Neural progenitor cell (in vitro differentiated cells): ENCODE results near the gene PHLDA2. TPM values are rescaled to one million over a fixed set of nuclear protein-coding genes. Genes with fewer than 3 reads are reported as not detected.

ENCODE experiments used
- DNase-seq: peaks from one replicate; pipeline ENCODE4 v3.0.0-alpha.2; 2016; ENCODE audit warnings: low spot score
- H2AFZ ChIP-seq: fragments of 200-600 bp; sonication (generic); replicated peaks from 2 replicates; pipeline ENCODE4 v1.6.1; 2016; ENCODE audit warnings: antibody characterized with exemption
- H3F3A ChIP-seq: fragments of 200-600 bp; sonication (generic); 2 replicates; pipeline ENCODE4 v1.6.1; 2016; ENCODE audit warnings: antibody characterized with exemption, low read depth
- H3K27ac ChIP-seq: fragments of 200-600 bp; sonication (generic); 2 replicates; pipeline ENCODE4 v1.5.1; 2016; ENCODE audit warnings: mild to moderate bottlenecking
- H3K27me3 ChIP-seq: fragments of 200-600 bp; sonication (generic); 2 replicates; pipeline ENCODE4 v1.6.1; 2016; ENCODE audit warnings: mild to moderate bottlenecking, moderate library complexity
- H3K36me3 ChIP-seq: fragments of 200-600 bp; sonication (generic); 2 replicates; pipeline ENCODE4 v1.5.1; 2016
- H3K4me1 ChIP-seq: fragments of 200-600 bp; sonication (generic); 2 replicates; pipeline ENCODE4 v1.6.1; 2016; ENCODE audit warnings: mixed run types
- H3K4me2 ChIP-seq: fragments of 200-600 bp; sonication (generic); 2 replicates; pipeline ENCODE4 v1.6.1; 2016
- H3K4me3 ChIP-seq: fragments of 200-600 bp; sonication (generic); 2 replicates; pipeline ENCODE4 v1.5.1; 2016
- H3K79me2 ChIP-seq: fragments of 200-600 bp; sonication (generic); 2 replicates; pipeline ENCODE4 v1.6.1; 2016; ENCODE audit warnings: low read depth
- H3K9ac ChIP-seq: fragments of 200-600 bp; sonication (generic); 2 replicates; pipeline ENCODE4 v1.6.1; 2016
- H3K9me3 ChIP-seq: fragments of 200-600 bp; sonication (generic); 2 replicates; pipeline ENCODE4 v1.5.1; 2016; ENCODE audit warnings: low read depth
- H4K20me1 ChIP-seq: fragments of 200-600 bp; sonication (generic); 2 replicates; pipeline ENCODE4 v1.6.1; 2016; ENCODE audit warnings: low read depth
- H3K27ac Mint-ChIP-seq: 3 replicates; pipeline ENCODE4 v1.8.0; 2021; ENCODE audit warnings: mixed read lengths
- H3K27me3 Mint-ChIP-seq: 2 replicates; pipeline ENCODE4 v1.8.0; 2022; ENCODE audit warnings: low read depth, mild to moderate bottlenecking, inconsistent platforms, moderate library complexity, mixed read lengths; ENCODE audit not compliant: insufficient read depth
- H3K36me3 Mint-ChIP-seq: 3 replicates; pipeline ENCODE4 v1.8.0; 2021; ENCODE audit warnings: mixed read lengths
- H3K4me1 Mint-ChIP-seq: 3 replicates; pipeline ENCODE4 v1.8.0; 2021; ENCODE audit warnings: mixed read lengths
- H3K4me3 Mint-ChIP-seq: 3 replicates; pipeline ENCODE4 v1.8.0; 2021; ENCODE audit warnings: mild to moderate bottlenecking, moderate library complexity, mixed read lengths
- H3K9me3 Mint-ChIP-seq: 3 replicates; pipeline ENCODE4 v1.8.0; 2020; ENCODE audit warnings: mixed read lengths
- EZH2 ChIP-seq: fragments of 200-600 bp; sonication (generic); IDR thresholded peaks from 2 replicates; pipeline ENCODE4 v1.6.1; 2017; ENCODE audit warnings: antibody characterized with exemption, mild to moderate bottlenecking, moderate library complexity
- EZH2phosphoT487 ChIP-seq: fragments of 200-600 bp; sonication (generic); IDR thresholded peaks from 2 replicates; pipeline ENCODE4 v1.6.1; 2017; ENCODE audit warnings: antibody characterized with exemption
- total RNA-seq: library from RNA; depleted of rRNA; stranded (reverse); fragments of >200 nt; gene quantifications from 2 replicates; pipeline ENCODE4 v1.2.3, GENCODE V29; 2015; ENCODE audit warnings: low replicate concordance
- TF ChIP-seq, protein P1 (sequence below): fragments of 200-600 bp; sonication (generic); IDR thresholded peaks from 2 replicates; pipeline ENCODE4 v1.5.1; 2017; ENCODE audit warnings: antibody characterized with exemption, mild to moderate bottlenecking

Gene PHLDA2
- total RNA-seq, 1 donor from 2014 or later: not detected

DNA sequence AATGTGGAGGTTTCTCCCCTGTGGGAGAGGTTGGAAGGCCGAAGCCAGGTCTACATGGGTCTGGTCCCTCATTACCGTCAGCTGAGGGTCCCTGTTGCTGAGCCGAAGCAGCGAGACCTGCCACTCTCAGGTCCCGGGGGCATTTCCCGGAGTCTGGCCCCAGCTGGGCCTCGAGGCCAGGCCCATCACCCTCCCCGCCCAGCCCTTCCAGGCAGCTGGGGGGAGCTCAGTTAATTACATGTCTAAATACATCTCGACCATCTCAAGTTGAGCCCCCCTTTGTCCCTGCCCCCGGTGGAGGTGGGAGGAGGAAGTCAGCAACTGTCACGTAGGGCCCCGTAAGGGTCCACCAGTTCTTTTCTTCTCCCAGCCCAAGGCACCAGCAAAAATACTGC is 47.2 kb downstream of the PHLDA2 start:
- DNase-seq: no peak
- Histone ChIP-seq H4K20me1 (peaks cover 19% of the 10 kb centered on the region), H3K4me3 (no peak overlapping the region), H2AFZ (no peak overlapping the region), H3K9ac (no peak overlapping the region), H3K79me2 (peaks cover 8% of the 10 kb centered on the region), H3K9me3 (no peaks in the 10 kb centered on the region), H3K4me1 (peaks cover 29% of the 10 kb centered on the region), H3K36me3 (no peaks in the 10 kb centered on the region), H3K27me3 (peaks cover 45% of the 10 kb centered on the region), H3F3A (peaks cover 30% of the 10 kb centered on the region), H3K4me2 (peak overlapping the region; percentile 4), H3K27ac (no peak overlapping the region)
- Mint-ChIP-seq H3K36me3 (peaks cover 15% of the 10 kb centered on the region), H3K9me3 (peaks cover 2% of the 10 kb centered on the region), H3K27me3 (peaks cover 5% of the 10 kb centered on the region), H3K4me3 (peak overlapping the region; percentile 84), H3K27ac (no peak overlapping the region), H3K4me1 (peaks cover 21% of the 10 kb centered on the region)
- TF ChIP-seq EZH2: no peak
- TF ChIP-seq, protein P1, sequence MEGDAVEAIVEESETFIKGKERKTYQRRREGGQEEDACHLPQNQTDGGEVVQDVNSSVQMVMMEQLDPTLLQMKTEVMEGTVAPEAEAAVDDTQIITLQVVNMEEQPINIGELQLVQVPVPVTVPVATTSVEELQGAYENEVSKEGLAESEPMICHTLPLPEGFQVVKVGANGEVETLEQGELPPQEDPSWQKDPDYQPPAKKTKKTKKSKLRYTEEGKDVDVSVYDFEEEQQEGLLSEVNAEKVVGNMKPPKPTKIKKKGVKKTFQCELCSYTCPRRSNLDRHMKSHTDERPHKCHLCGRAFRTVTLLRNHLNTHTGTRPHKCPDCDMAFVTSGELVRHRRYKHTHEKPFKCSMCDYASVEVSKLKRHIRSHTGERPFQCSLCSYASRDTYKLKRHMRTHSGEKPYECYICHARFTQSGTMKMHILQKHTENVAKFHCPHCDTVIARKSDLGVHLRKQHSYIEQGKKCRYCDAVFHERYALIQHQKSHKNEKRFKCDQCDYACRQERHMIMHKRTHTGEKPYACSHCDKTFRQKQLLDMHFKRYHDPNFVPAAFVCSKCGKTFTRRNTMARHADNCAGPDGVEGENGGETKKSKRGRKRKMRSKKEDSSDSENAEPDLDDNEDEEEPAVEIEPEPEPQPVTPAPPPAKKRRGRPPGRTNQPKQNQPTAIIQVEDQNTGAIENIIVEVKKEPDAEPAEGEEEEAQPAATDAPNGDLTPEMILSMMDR: no peak
- TF ChIP-seq EZH2phosphoT487: no peak

- Histone ChIP-seq H3K4me3 (no peak overlapping the region), H3K79me2 (peaks cover 8% of the 10 kb centered on the region), H3K9me3 (no peaks in the 10 kb centered on the region), H2AFZ (no peak overlapping the region), H3K36me3 (no peaks in the 10 kb centered on the region), H3K4me2 (peak overlapping the region; percentile 4), H4K20me1 (peaks cover 19% of the 10 kb centered on the region), H3K4me1 (peaks cover 23% of the 10 kb centered on the region), H3K9ac (no peak overlapping the region), H3F3A (peaks cover 23% of the 10 kb centered on the region), H3K27me3 (peaks cover 41% of the 10 kb centered on the region), H3K27ac (no peak overlapping the region)
- Mint-ChIP-seq H3K9me3 (peaks cover 2% of the 10 kb centered on the region), H3K27ac (no peak overlapping the region), H3K36me3 (peaks cover 15% of the 10 kb centered on the region), H3K4me1 (peaks cover 16% of the 10 kb centered on the region), H3K27me3 (peaks cover 3% of the 10 kb centered on the region), H3K4me3 (peak overlapping the region; percentile 50)
- TF ChIP-seq EZH2 (no peak), EZH2phosphoT487 (no peak)
- TF ChIP-seq, protein P1: no peak
- DNase-seq: no peak
Measured at GRCh38 chr11:2881076-2881980, 47.9 kb downstream of the PHLDA2 start.

DNA sequence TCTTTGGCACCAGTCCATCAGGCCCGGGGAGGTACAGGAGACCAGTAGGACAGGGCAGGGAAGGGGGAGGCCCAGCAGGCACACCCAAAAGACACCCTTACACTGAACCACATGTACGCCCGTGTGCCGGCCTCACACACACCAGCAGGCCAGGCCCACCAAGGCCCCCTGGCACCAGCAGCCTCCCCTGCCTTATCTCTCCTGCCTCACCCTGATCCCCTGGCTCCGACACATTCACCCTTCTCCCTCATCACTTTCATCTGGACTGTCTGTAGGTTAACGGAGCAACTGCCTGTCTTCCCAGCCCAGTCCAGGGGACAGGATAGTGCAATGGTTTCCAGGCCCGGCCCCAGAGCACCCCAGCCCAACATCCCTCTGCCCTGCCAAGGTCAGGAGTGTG is 48.6 kb downstream of the PHLDA2 start:
- Histone ChIP-seq H3K4me3 (no peak overlapping the region), H3F3A (peaks cover 22% of the 10 kb centered on the region), H3K4me1 (peaks cover 22% of the 10 kb centered on the region), H3K9me3 (no peaks in the 10 kb centered on the region), H3K9ac (no peak overlapping the region), H3K4me2 (no peak overlapping the region), H3K27me3 (peaks cover 41% of the 10 kb centered on the region), H3K79me2 (peaks cover 8% of the 10 kb centered on the region), H4K20me1 (peaks cover 19% of the 10 kb centered on the region), H2AFZ (no peak overlapping the region), H3K36me3 (no peaks in the 10 kb centered on the region), H3K27ac (no peak overlapping the region)
- no peak overlapping the region for H3K27ac Mint-ChIP-seq
- DNase-seq: no peak
- peaks cover 3% of the 10 kb centered on the region for H3K27me3 Mint-ChIP-seq
- peaks cover 16% of the 10 kb centered on the region for H3K4me1 Mint-ChIP-seq
- H3K36me3 Mint-ChIP-seq: peaks cover 15% of the 10 kb centered on the region
- TF ChIP-seq EZH2phosphoT487 (no peak), EZH2 (no peak)
- TF ChIP-seq, protein P1: no peak
- no peak overlapping the region for H3K4me3 Mint-ChIP-seq
- peaks cover 4% of the 10 kb centered on the region for H3K9me3 Mint-ChIP-seq
